ENCODE data around the gene ANK2. TPM values are rescaled to one million over a fixed set of nuclear protein-coding genes. Genes with fewer than 3 reads are reported as not detected.

ANK2 gene
- total RNA-seq, 3 donors from 2014 or later: 7.6 to 69.3 (median 21.0) TPM

DNA sequence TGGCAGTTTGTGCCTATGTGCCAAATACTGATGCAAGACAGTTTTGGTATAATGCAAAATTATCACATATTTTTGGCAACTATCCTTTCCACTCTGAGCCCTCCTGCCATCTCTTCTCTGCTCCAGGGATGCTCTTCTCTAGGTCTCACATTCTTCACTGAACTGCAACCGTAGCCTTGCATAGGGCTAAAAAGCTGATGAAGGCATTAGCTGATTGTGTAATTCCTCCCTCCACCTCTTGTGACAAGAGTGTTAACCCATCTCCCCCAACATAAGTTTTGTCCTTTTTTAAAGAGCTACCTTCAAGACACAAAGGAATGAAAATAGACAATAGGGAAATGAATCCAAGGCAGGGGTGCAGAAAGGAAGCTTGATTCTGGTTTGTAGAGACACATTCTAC is 33.1 kb upstream of the ANK2 start:
- intact Hi-C loops (cut with DNase I, micrococcal nuclease): no loop called here
- TF ChIP-seq, protein P1, sequence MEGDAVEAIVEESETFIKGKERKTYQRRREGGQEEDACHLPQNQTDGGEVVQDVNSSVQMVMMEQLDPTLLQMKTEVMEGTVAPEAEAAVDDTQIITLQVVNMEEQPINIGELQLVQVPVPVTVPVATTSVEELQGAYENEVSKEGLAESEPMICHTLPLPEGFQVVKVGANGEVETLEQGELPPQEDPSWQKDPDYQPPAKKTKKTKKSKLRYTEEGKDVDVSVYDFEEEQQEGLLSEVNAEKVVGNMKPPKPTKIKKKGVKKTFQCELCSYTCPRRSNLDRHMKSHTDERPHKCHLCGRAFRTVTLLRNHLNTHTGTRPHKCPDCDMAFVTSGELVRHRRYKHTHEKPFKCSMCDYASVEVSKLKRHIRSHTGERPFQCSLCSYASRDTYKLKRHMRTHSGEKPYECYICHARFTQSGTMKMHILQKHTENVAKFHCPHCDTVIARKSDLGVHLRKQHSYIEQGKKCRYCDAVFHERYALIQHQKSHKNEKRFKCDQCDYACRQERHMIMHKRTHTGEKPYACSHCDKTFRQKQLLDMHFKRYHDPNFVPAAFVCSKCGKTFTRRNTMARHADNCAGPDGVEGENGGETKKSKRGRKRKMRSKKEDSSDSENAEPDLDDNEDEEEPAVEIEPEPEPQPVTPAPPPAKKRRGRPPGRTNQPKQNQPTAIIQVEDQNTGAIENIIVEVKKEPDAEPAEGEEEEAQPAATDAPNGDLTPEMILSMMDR (IDR thresholded peaks at IDR 0.05): no peak
- Histone ChIP-seq H3K9me3 (no peaks in the 10 kb centered on the region), H3K36me3 (ENCODE audit: low read depth) (no peaks in the 10 kb centered on the region), H3K4me1 (ENCODE audit: low read depth) (no peaks in the 10 kb centered on the region), H3K4me3 (no peak overlapping the region)
- no peak for DNase-seq
- ATAC-seq: no peak

DNA sequence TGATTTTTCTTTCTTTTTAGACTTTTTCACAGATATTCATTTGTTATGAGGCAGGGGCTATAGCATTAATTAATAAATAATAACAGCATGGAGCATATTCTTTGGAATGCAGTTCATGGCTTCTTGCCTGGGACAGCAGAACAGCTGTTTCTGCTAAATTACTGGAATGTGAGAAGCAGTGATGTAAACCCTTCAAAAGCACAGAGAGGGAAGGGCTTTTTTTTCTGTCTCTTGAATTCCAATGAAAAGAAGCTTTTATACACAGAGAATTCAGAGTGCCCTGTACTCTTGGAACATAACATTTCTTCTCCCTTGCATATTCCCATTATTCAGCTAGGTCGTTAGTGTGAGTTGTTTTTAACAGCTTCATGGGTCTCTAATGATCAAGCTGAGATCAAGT is 28.5 kb upstream of the ANK2 start:
- DNase-seq (no peak), ATAC-seq (no peak)
- TF ChIP-seq, protein P1 (IDR thresholded peaks at IDR 0.05): no peak
- Histone ChIP-seq H3K36me3 (ENCODE audit: low read depth) (no peaks in the 10 kb centered on the region), H3K4me1 (ENCODE audit: low read depth) (no peaks in the 10 kb centered on the region), H3K9me3 (no peaks in the 10 kb centered on the region), H3K4me3 (no peak overlapping the region)
- intact Hi-C loops (cut with DNase I, micrococcal nuclease): no loop called here

DNA sequence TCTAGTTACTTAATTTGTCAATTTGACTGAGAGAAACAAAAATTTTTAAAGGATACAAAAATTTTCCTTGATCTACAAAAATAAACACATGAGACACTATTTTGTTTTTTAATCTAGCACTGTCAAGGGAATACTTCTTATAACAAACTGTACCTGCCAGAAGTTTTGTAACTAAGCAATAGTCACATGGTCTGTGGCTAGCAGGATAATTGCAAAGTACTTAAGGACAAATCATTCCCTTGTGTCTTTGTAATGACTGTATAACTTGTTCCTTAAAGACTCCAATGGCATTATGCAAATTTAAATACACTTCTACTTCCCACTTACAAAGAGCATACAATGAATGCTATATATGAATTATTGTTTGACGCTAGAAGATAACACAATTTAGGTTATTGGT is 25.1 kb upstream of the ANK2 start:
- no peak for DNase-seq
- no peaks in the 10 kb centered on the region for H3K9me3 ChIP-seq
- intact Hi-C loops (cut with DNase I, micrococcal nuclease): no loop called here

GRCh38 chr4:113025416-113025815 is 24.0 kb upstream of the ANK2 start:
- TF ChIP-seq, protein P1 (IDR thresholded peaks at IDR 0.05): no peak
- intact Hi-C loops (cut with DNase I, micrococcal nuclease): no loop called here

More for the DNA sequence above, 25.1 kb upstream of the ANK2 start:
- H3K4me1 ChIP-seq (ENCODE audit: low read depth): no peaks in the 10 kb centered on the region
- H3K4me3 ChIP-seq: no peak overlapping the region
- ATAC-seq: no peak
- H3K36me3 ChIP-seq (ENCODE audit: low read depth): no peaks in the 10 kb centered on the region
- TF ChIP-seq, protein P1 (IDR thresholded peaks at IDR 0.05): no peak

GRCh38 chr4:113026556-113026955 is 22.9 kb upstream of the ANK2 start:
- DNase-seq (no peak), ATAC-seq (no peak)
- H3K4me1 ChIP-seq (ENCODE audit: low read depth): no peaks in the 10 kb centered on the region
- no peak overlapping the region for H3K4me3 ChIP-seq
- intact Hi-C loops (cut with DNase I, micrococcal nuclease): no loop called here
- H3K9me3 ChIP-seq: no peaks in the 10 kb centered on the region
- no peaks in the 10 kb centered on the region for H3K36me3 ChIP-seq (ENCODE audit: low read depth)
- TF ChIP-seq, protein P1 (IDR thresholded peaks at IDR 0.05): no peak

More at GRCh38 chr4:113025416-113025815, 24.0 kb upstream of the ANK2 start:
- Histone ChIP-seq H3K4me1 (ENCODE audit: low read depth) (no peaks in the 10 kb centered on the region), H3K4me3 (no peak overlapping the region), H3K9me3 (no peaks in the 10 kb centered on the region), H3K36me3 (ENCODE audit: low read depth) (no peaks in the 10 kb centered on the region)
- ATAC-seq (no peak), DNase-seq (no peak)

GRCh38 chr4:113028074-113028473 is 21.4 kb upstream of the ANK2 start:
- no peaks in the 10 kb centered on the region for H3K9me3 ChIP-seq
- TF ChIP-seq, protein P1 (IDR thresholded peaks at IDR 0.05): no peak
- no peak overlapping the region for H3K4me3 ChIP-seq
- H3K36me3 ChIP-seq (ENCODE audit: low read depth): no peaks in the 10 kb centered on the region
- intact Hi-C loops (cut with DNase I, micrococcal nuclease): no loop called here
- no peaks in the 10 kb centered on the region for H3K4me1 ChIP-seq (ENCODE audit: low read depth)
- ATAC-seq: no peak
- DNase-seq: no peak

Data from mucosa of descending colon (tissue), 3 donors.